Mesothelial cell of epicardium (in vitro differentiated cells): ENCODE measurements around the gene COL3A1. TPM values are rescaled to one million over a fixed set of nuclear protein-coding genes. Genes with fewer than 3 reads are reported as not detected.

Experiments used
- DNase-seq, 2 experiments: peaks; one replicate each; pipeline ENCODE4 v3.0.0; 2021; ENCODE audit warnings: low spot score in 2 of 2; ENCODE audit not compliant: unreplicated experiment in 2 of 2
- H3K27ac Mint-ChIP-seq: 2 replicates; pipeline ENCODE4 v1.8.0; 2021; ENCODE audit warnings: mixed read lengths
- H3K27me3 Mint-ChIP-seq: 2 replicates; pipeline ENCODE4 v1.8.0; 2021; ENCODE audit warnings: low read depth, mixed read lengths
- H3K36me3 Mint-ChIP-seq: 2 replicates; pipeline ENCODE4 v1.8.0; 2021; ENCODE audit warnings: mixed read lengths
- H3K4me1 Mint-ChIP-seq: 2 replicates; pipeline ENCODE4 v1.8.0; 2021; ENCODE audit warnings: mixed read lengths
- H3K4me3 Mint-ChIP-seq: 2 replicates; pipeline ENCODE4 v1.8.0; 2021; ENCODE audit warnings: mild to moderate bottlenecking, moderate library complexity, mixed read lengths
- H3K9me3 Mint-ChIP-seq: 2 replicates; pipeline ENCODE4 v1.8.0; 2021; ENCODE audit warnings: mixed read lengths
- total RNA-seq: library from RNA; stranded (reverse); gene quantifications from 3 replicates; pipeline ENCODE4 v1.2.1, GENCODE V29; 2021
- TF ChIP-seq, protein P1 (sequence below): fragments of 200-600 bp; sonication (generic); IDR thresholded peaks from one replicate; pipeline ENCODE4 v1.5.0; 2021; ENCODE audit warnings: antibody characterized with exemption; ENCODE audit not compliant: unreplicated experiment

COL3A1 gene
- total RNA-seq, 1 donor from 2014 or later = 7,569 TPM

DNA sequence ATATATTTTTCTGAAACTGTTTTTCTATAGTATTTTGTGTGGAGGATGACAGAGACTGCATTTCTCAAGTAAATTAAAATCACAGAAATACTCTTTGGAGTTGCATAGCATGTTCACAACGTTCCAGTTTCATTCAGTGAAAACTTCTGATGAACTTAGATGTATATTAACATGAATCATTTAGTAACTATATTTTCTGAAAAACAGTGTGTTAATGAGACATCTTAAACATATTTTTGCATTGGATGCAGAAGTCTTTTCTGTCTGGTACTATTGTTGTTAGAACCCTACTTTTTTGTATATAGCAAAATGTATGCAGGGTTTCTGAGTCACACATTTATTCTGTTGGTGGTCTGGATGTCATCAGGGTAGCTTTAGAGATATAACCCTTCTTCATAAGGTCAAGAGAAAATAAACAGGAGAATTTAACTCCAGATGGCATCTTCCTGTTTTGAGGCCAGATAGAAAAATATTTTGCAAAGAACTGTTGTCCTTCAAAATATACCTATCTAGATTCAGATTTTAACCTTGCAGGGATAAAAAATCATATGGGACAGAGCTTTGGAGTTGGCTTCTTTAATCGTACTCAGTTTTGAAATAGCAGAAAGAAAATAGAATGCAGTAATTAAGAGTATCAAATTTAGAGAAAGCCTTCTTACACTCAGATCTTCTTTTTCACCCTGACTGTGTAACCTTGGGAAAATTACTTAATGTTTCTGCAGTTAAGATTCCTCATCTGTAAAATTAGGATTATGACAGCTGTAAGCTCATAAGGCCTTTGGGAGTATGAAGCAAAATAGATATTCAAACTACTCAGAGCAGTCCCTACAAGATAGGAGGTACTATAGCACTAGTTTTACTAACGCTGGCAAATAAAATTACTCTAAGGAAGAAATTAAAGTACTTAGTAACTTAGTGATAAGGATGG is 5.3 kb downstream of the COL3A1 start:
- H3K4me3 Mint-ChIP-seq = peak overlapping the region; percentile 93
- TF ChIP-seq, protein P1, sequence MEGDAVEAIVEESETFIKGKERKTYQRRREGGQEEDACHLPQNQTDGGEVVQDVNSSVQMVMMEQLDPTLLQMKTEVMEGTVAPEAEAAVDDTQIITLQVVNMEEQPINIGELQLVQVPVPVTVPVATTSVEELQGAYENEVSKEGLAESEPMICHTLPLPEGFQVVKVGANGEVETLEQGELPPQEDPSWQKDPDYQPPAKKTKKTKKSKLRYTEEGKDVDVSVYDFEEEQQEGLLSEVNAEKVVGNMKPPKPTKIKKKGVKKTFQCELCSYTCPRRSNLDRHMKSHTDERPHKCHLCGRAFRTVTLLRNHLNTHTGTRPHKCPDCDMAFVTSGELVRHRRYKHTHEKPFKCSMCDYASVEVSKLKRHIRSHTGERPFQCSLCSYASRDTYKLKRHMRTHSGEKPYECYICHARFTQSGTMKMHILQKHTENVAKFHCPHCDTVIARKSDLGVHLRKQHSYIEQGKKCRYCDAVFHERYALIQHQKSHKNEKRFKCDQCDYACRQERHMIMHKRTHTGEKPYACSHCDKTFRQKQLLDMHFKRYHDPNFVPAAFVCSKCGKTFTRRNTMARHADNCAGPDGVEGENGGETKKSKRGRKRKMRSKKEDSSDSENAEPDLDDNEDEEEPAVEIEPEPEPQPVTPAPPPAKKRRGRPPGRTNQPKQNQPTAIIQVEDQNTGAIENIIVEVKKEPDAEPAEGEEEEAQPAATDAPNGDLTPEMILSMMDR = no peak
- no peaks in the 10 kb centered on the region for H3K9me3 Mint-ChIP-seq
- peaks cover 8% of the 10 kb centered on the region for H3K36me3 Mint-ChIP-seq
- H3K27ac Mint-ChIP-seq = peak overlapping the region; percentile 98
- H3K4me1 Mint-ChIP-seq = peaks cover 47% of the 10 kb centered on the region
- DNase-seq = no peak
- no peaks in the 10 kb centered on the region for H3K27me3 Mint-ChIP-seq

DNA sequence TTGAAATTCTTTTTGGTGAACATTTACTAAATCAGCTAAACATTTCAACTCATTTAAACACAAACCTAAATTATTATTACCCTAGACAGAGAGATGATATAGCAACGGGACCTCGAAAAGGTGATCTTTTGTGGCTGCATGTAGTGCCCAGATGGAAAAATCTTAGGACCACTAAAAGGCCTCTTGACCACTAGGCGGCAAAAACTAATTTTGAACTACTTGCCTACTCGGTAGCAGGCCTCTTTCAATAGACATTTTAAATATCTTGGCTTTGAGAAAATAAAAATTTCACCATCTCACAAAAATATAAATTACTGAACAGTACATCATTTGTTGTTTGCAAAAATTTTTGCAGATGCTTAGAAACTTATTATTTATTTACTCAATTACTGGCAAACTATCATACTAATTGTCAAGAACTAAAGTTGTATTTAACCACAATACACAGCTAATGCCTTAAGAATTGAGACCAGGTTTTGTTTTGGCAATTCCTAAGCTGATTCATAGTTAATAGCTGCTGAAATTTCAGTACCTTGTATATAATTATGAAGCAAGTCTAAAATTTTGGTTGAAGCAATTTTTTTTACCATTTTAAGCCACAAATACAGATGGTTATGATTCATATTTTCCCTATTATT is 9.4 kb downstream of the COL3A1 start:
- H3K36me3 Mint-ChIP-seq = peaks cover 23% of the 10 kb centered on the region
- no peaks in the 10 kb centered on the region for H3K9me3 Mint-ChIP-seq
- TF ChIP-seq, protein P1 = peak; percentile 57
- H3K4me1 Mint-ChIP-seq = peaks cover 64% of the 10 kb centered on the region
- DNase-seq = no peak
- peak overlapping the region; percentile 60 for H3K4me3 Mint-ChIP-seq
- H3K27ac Mint-ChIP-seq = peak overlapping the region; percentile 93
- no peaks in the 10 kb centered on the region for H3K27me3 Mint-ChIP-seq

DNA sequence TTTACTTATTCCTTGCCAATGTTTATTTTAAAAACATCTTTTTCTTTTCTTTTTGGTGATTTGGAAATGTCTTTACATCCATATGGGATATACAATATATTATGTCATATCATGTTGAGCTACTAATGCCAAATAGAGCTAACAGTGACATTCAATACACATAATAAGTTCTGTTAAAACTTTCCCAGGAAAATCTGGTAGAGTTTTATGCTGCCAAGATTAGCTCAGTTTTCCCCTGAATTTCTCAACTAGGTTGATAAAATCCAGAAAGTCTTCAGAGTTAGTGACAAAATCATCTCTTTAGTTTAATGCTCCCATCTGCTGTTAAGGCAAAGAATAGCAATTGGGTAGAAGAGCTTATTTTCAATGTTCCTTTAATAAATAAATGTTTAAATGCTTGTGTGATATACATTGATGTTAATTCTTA is 9.9 kb downstream of the COL3A1 start:
- Mint-ChIP-seq H3K9me3 (no peaks in the 10 kb centered on the region), H3K27ac (peak overlapping the region; percentile 93), H3K36me3 (peaks cover 23% of the 10 kb centered on the region), H3K4me3 (peak overlapping the region; percentile 60), H3K27me3 (no peaks in the 10 kb centered on the region), H3K4me1 (peaks cover 58% of the 10 kb centered on the region)
- DNase-seq = no peak
- TF ChIP-seq, protein P1 = no peak

DNA sequence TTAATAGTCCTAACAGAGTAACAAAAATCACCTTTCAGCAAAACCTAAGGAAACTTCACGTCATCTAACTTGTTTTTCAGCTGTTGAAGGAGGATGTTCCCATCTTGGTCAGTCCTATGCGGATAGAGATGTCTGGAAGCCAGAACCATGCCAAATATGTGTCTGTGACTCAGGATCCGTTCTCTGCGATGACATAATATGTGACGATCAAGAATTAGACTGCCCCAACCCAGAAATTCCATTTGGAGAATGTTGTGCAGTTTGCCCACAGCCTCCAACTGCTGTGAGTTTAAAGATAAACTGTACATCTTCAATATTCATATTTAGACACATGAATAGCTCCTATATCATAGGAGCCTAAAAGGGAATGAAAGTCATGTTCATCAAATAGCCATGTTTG is 10.5 kb downstream of the COL3A1 start:
- peak overlapping the region; percentile 93 for H3K27ac Mint-ChIP-seq
- DNase-seq = no peak
- H3K4me1 Mint-ChIP-seq = peaks cover 54% of the 10 kb centered on the region
- TF ChIP-seq, protein P1 = no peak
- H3K36me3 Mint-ChIP-seq = peaks cover 27% of the 10 kb centered on the region
- H3K9me3 Mint-ChIP-seq = no peaks in the 10 kb centered on the region
- H3K4me3 Mint-ChIP-seq = peak overlapping the region; percentile 60
- H3K27me3 Mint-ChIP-seq = no peaks in the 10 kb centered on the region

DNA sequence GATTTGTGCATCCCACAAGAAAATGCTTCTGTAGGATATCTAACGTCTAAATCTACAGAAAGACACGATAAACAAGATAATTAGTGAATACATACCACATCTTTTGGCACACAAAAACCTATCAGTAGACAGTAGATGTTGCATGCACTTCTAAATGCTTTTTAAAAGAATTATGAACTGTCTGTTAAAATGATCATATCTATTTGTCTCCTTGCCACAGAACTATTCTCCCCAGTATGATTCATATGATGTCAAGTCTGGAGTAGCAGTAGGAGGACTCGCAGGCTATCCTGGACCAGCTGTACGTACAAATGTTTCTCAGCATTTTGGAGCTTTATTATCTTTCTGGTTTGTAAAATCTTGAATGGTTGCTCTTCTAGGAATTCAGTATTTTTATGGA is 12.7 kb downstream of the COL3A1 start:
- DNase-seq = no peak
- H3K9me3 Mint-ChIP-seq = no peaks in the 10 kb centered on the region
- TF ChIP-seq, protein P1 = no peak
- peaks cover 47% of the 10 kb centered on the region for H3K4me1 Mint-ChIP-seq
- peaks cover 31% of the 10 kb centered on the region for H3K36me3 Mint-ChIP-seq
- H3K27ac Mint-ChIP-seq = peak overlapping the region; percentile 93
- peak overlapping the region; percentile 49 for H3K4me3 Mint-ChIP-seq
- no peaks in the 10 kb centered on the region for H3K27me3 Mint-ChIP-seq
